Measurements from ENCODE around the gene GPR160. TPM values are rescaled to one million over a fixed set of nuclear protein-coding genes. Genes with fewer than 3 reads are reported as not detected.

GPR160 gene
- polyA plus RNA-seq, 1 donor from 2014 or later: 4.0 TPM

DNA sequence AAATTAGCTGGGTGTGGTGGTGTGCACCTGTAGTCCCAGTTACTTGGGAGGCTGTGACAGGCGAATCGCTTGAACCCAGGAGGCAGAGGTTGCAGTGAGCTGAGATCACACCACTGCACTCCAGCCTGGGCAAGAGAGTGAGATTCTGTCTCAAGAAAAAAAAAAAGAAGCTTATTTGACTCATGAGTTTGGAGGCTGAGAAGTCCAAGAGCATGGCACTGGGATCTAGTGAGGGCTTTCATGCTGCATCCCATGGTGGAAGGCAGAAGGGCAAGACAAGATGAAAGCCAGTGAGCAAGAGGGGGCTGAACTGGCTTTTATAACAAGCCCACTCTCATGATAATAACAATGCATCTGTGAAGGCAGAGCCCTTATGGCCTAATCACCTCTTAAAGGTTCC lies 37.7 kb upstream of the GPR160 start:
- H3K79me2 ChIP-seq (replicated peaks; ENCODE audit: insufficient read depth, low read length): no peaks in the 10 kb centered on the region
- H3K4me2 ChIP-seq (ENCODE audit: low read length): no peak overlapping the region
- TF ChIP-seq SMC3 (conservative IDR thresholded peaks at IDR 0.05; ENCODE audit: poor library complexity) (no peak), MXI1 (conservative IDR thresholded peaks at IDR 0.05; ENCODE audit: poor library complexity, severe bottlenecking) (no peak), RAD21 (conservative IDR thresholded peaks at IDR 0.05) (no peak), EP300 (conservative IDR thresholded peaks at IDR 0.05; ENCODE audit: poor library complexity, severe bottlenecking) (no peak), TAF1 (IDR thresholded peaks at IDR 0.05; ENCODE audit: low read depth) (no peak), REST (IDR thresholded peaks at IDR 0.05; ENCODE audit: borderline replicate concordance) (no peak), EZH2 (IDR thresholded peaks at IDR 0.05; ENCODE audit: borderline replicate concordance, insufficient read depth, low read length, poor library complexity, severe bottlenecking) (no peak), POLR2AphosphoS5 (IDR thresholded peaks at IDR 0.05) (no peak)
- TF ChIP-seq, protein P1, sequence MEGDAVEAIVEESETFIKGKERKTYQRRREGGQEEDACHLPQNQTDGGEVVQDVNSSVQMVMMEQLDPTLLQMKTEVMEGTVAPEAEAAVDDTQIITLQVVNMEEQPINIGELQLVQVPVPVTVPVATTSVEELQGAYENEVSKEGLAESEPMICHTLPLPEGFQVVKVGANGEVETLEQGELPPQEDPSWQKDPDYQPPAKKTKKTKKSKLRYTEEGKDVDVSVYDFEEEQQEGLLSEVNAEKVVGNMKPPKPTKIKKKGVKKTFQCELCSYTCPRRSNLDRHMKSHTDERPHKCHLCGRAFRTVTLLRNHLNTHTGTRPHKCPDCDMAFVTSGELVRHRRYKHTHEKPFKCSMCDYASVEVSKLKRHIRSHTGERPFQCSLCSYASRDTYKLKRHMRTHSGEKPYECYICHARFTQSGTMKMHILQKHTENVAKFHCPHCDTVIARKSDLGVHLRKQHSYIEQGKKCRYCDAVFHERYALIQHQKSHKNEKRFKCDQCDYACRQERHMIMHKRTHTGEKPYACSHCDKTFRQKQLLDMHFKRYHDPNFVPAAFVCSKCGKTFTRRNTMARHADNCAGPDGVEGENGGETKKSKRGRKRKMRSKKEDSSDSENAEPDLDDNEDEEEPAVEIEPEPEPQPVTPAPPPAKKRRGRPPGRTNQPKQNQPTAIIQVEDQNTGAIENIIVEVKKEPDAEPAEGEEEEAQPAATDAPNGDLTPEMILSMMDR (IDR thresholded peaks at IDR 0.05; ENCODE audit: poor library complexity, severe bottlenecking): no peak
- peaks cover 7% of the 10 kb centered on the region for H3K36me3 ChIP-seq (ENCODE audit: insufficient read depth, low read length)
- H3K9me2 ChIP-seq (ENCODE audit: insufficient read depth, low read length): no peaks in the 10 kb centered on the region
- H3F3A ChIP-seq (ENCODE audit: insufficient read depth, low read length, poor library complexity, severe bottlenecking): no peaks in the 10 kb centered on the region
- no peaks in the 10 kb centered on the region for H3K27me3 ChIP-seq (ENCODE audit: insufficient read depth, low read depth, low read length)
- H3K4me3 ChIP-seq (ENCODE audit: low read length): no peak overlapping the region
- H2AFZ ChIP-seq (ENCODE audit: low read depth, low read length): no peak overlapping the region
- no peak overlapping the region for H3K9ac ChIP-seq (ENCODE audit: low read length)
- H3K27ac ChIP-seq (ENCODE audit: low read length): peak overlapping the region; percentile 9
- H4K20me1 ChIP-seq (ENCODE audit: insufficient read depth): no peaks in the 10 kb centered on the region
- H3K9me3 ChIP-seq (ENCODE audit: low read length): no peaks in the 10 kb centered on the region

- H3K9me2 ChIP-seq (ENCODE audit: insufficient read depth, low read length): no peaks in the 10 kb centered on the region
- H3K4me3 ChIP-seq (ENCODE audit: low read length): no peak overlapping the region
- no peaks in the 10 kb centered on the region for H4K20me1 ChIP-seq (ENCODE audit: insufficient read depth)
- H3K9ac ChIP-seq (ENCODE audit: low read length): no peak overlapping the region
- no peaks in the 10 kb centered on the region for H3F3A ChIP-seq (ENCODE audit: insufficient read depth, low read length, poor library complexity, severe bottlenecking)
- no peaks in the 10 kb centered on the region for H3K9me3 ChIP-seq (ENCODE audit: low read length)
- H3K36me3 ChIP-seq (ENCODE audit: insufficient read depth, low read length): no peaks in the 10 kb centered on the region
- H3K79me2 ChIP-seq (replicated peaks; ENCODE audit: insufficient read depth, low read length): no peaks in the 10 kb centered on the region
- H3K27me3 ChIP-seq (ENCODE audit: insufficient read depth, low read depth, low read length): no peaks in the 10 kb centered on the region
- H2AFZ ChIP-seq (ENCODE audit: low read depth, low read length): no peak overlapping the region
- H3K27ac ChIP-seq (ENCODE audit: low read length): no peak overlapping the region
- TF ChIP-seq TAF1 (IDR thresholded peaks at IDR 0.05; ENCODE audit: low read depth): no peak
- TF ChIP-seq, protein P1 (IDR thresholded peaks at IDR 0.05; ENCODE audit: poor library complexity, severe bottlenecking): no peak
- TF ChIP-seq REST (IDR thresholded peaks at IDR 0.05; ENCODE audit: borderline replicate concordance): no peak
- TF ChIP-seq EZH2 (IDR thresholded peaks at IDR 0.05; ENCODE audit: borderline replicate concordance, insufficient read depth, low read length, poor library complexity, severe bottlenecking): no peak
- no peak for TF ChIP-seq POLR2AphosphoS5 (IDR thresholded peaks at IDR 0.05)
- H3K4me2 ChIP-seq (ENCODE audit: low read length): no peak overlapping the region
Measured at GRCh38 chr3:170002231-170002630, 35.6 kb upstream of the GPR160 start.
